Left lobe of liver (tissue), 2 donors: ENCODE measurements around the gene PRSS53. TPM values are rescaled to one million over a fixed set of nuclear protein-coding genes. Genes with fewer than 3 reads are reported as not detected.

Experiments used
- ATAC-seq: fragments of 200-7000 bp; cut with Tn5 transposase; one replicate; pipeline ENCODE4 v1.9.1; 2020; ENCODE audit warnings: mild to moderate bottlenecking, moderate library complexity
- DNase-seq: peaks from one replicate; pipeline ENCODE4 v3.0.0-alpha.2; 2020; ENCODE audit warnings: low spot score
- total RNA-seq: library from RNA; stranded (reverse); gene quantifications from one replicate; pipeline ENCODE4 v1.2.1, GENCODE V29; 2021
- donor health status: DM: no; HTN: no; CAD: no; lungs with moderate emphysema.
- donor health status: DM: no; HTN: yes; CAD: no.

Gene PRSS53
- total RNA-seq, 1 donor from 2014 or later: 4.4 TPM

DNA sequence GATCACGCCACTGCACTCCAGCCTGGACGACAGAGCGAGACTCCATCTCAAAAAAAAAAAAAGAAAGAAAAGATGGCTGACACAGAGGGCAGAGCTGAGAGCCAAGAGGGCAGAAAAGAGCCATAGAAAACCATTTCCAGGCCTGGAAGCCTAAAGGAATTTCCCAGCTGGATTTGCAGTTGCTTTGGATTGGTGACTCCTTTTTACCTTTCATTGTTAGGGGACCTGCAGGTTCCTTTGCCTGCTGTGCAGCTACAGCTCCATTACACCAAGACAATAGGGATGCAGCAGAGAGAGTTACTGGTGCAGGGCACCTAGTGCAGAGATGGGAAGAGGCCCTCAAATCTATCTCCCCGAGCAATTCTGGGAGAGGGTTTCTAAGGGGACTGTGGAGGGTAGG is 33.1 kb downstream of the PRSS53 start:
- ATAC-seq: no peak

DNA sequence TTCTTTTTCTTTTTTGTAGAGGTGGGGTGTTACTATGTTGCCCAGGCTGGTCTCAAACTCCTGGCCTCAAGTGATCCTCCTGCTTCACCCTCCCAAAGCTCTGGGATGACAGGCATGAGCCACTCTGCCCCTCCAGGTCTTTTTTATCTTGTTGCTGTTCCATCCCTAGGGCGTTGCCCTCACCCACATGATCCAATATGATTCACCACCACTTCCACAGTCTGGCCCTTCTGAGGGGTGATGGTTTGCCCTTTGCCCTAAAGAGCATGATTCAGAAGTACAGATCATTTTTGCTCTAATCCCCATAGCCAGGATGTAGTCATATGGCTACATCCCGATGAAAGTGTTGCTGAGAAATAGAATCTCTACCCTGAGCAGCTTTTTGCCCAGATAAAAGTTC is 36.6 kb downstream of the PRSS53 start:
- peak; percentile 39 for ATAC-seq
- no peak for DNase-seq

More for the DNA sequence above, 33.1 kb downstream of the PRSS53 start:
- no peak for DNase-seq

DNA sequence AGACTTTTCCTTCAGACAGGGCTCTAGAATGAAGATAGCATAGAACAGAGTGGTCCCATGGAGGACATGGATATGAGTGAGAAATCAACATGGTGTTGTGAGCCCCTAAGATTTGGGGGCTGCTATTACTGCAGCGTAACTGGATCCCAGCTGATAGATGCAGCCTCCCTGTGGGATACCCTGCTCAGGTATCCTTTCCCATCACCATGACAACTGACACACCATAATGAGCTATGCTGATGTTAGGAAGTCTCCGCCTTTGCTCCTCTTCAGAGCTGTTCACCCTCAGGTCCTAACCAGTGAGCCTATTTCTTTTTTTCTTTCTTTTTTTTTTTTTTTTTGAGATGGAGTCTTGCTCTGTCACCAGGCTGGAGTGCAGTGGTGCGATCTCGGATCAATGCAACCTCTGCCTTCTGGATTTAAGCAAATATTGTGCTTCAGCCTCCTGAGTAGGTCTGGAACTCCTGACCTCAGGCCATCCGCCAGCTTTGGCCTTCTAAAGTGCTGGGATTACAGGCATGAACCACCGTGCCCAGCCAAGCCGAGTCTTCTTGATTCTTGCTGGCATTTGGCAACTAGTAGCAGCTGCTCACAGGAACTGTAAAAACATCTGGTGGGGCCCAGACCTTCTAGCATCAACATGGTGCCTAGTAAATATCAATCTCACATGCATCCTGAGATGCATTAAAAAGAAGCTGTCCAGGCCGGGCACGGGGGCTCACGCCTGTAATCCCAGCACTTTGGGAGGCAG is 38.3 kb downstream of the PRSS53 start:
- DNase-seq (no peak), ATAC-seq (no peak)

DNA sequence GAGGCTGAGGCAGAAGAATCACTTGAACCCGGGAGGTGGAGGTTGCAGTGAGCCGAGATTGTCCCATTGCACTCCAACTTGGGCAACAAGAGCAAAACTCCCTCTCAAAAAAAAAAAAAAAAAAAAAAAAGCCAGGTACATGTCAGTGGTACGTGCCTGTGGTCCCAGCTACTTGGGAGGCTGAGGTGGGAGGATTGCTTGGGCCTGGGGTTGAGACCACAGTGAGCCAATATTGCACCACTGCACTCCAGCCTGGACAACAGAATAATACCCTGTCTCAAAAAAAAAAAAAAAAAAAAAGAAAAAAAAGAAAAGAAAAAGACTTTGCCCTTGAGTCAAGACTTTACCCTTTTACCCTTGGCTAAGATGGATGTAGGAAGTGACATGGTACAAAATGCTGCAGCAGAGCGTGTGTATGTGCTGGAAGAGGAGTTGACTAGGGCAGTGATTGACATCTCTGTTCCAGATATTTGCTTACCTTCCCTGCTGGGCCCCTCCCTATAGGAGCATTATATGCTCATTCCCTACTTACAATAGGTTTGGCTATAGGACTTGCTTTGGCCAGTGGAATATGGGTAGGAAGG is 44.8 kb downstream of the PRSS53 start:
- ATAC-seq (peak; percentile 44), DNase-seq (no peak)

- DNase-seq: no peak
These were observed 45.4 kb downstream of the PRSS53 start for GRCh38 chr16:31043352-31043751.

DNA sequence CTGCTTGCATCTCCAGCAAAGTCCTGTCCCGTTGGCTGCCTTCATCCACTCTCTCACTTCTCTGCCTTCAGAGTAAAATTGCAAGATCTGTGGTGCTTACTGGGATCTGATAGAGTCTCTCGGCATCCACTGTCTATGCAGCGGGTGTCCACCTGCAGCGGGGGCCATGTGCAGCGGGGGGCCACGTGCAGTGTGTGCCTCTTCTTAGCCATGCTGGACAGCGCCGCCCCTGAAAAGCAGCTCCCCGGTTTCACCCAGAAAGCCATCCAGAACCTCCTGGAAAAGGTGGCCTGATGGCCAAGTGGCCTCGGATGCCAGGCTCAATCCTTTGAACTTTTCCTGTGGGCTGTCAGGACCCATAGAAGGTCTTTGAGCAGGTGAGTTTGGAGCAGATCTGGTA is 45.9 kb downstream of the PRSS53 start:
- ATAC-seq: no peak

More at GRCh38 chr16:31043352-31043751, 45.4 kb downstream of the PRSS53 start:
- no peak for ATAC-seq

DNA sequence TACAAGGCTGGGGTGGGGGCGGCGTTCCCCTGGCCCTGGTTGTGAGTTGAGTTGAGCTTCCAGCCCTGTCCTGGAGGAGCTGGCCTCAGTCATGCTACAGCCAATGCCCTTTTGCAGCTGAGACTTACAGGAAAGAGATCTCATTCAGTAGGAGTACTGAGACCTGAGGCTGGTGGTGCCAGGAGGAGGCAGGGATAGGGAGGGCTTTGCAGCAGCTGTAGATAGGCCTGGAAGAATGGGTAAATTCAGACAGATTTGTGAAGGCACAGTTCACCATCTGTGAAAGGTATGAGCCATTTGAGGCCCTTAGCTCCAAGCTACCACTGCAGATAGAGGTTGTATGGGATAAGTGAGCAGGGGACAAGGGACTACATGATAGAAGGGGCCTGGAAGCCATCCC is 49.8 kb downstream of the PRSS53 start:
- no peak for DNase-seq
- ATAC-seq: no peak

More for the DNA sequence above, 45.9 kb downstream of the PRSS53 start:
- DNase-seq: no peak

GRCh38 chr16:31036691-31037090 is 52.1 kb downstream of the PRSS53 start:
- ATAC-seq: no peak
- DNase-seq: no peak

GRCh38 chr16:31033709-31034492 is 54.8 kb downstream of the PRSS53 start:
- DNase-seq: peak; percentile 94
- ATAC-seq: peak; percentile 88

Other genes starting within 250 kb of the PRSS53 start
- gene BCL7C, start 194.9 kb downstream of the PRSS53 start, total RNA-seq: 6.2 TPM
- gene CTF1, start 192.3 kb downstream of the PRSS53 start, total RNA-seq: 0.58 TPM
- gene FBXL19, start 165.4 kb downstream of the PRSS53 start, total RNA-seq: 3.6 TPM
- 51.3 TPM for gene ORAI3, start 139.9 kb downstream of the PRSS53 start, total RNA-seq
- 8.2 TPM for gene SETD1A, start 131.2 kb downstream of the PRSS53 start, total RNA-seq
- 71.5 TPM for gene HSD3B7, start 103.7 kb downstream of the PRSS53 start, total RNA-seq
- 4.2 TPM for gene STX1B, start 78.3 kb downstream of the PRSS53 start, total RNA-seq
- 24.6 TPM for gene STX4, start 55.4 kb downstream of the PRSS53 start, total RNA-seq
- 3.6 TPM for gene ZNF668, start 14.7 kb downstream of the PRSS53 start, total RNA-seq
- 6.7 TPM for gene ZNF646, start 14.5 kb downstream of the PRSS53 start, total RNA-seq
- 101 TPM for gene VKORC1, start 5.9 kb upstream of the PRSS53 start, total RNA-seq
- 42.7 TPM for gene BCKDK, start 19.4 kb upstream of the PRSS53 start, total RNA-seq
- 27.0 TPM for gene KAT8, start 28.7 kb upstream of the PRSS53 start, total RNA-seq
- gene PRSS8, start 46.8 kb upstream of the PRSS53 start, total RNA-seq: 14.5 TPM
- 1.5 TPM for gene PRSS36, start 61.1 kb upstream of the PRSS53 start, total RNA-seq
- gene FUS, start 91.2 kb upstream of the PRSS53 start, total RNA-seq: 43.5 TPM
- 5.9 TPM for gene PYCARD, start 113.8 kb upstream of the PRSS53 start, total RNA-seq
- not detected for gene TRIM72, start 125.2 kb upstream of the PRSS53 start, total RNA-seq
- not detected for gene PYDC1, start 128.2 kb upstream of the PRSS53 start, total RNA-seq
- 4.3 TPM for gene ITGAM, start 171.0 kb upstream of the PRSS53 start, total RNA-seq